Amniotic epithelial cell (primary cell): ENCODE measurements around the gene TRIM16.
"Not testable (repeated sequence)": the region's sequence is repeated elsewhere in the genome, so short reads cannot be mapped to it uniquely, and the experiment has no call there.

Experiments used
- DNase-seq: peaks from one replicate; pipeline ENCODE4 v3.0.0-alpha.2; 2010; ENCODE audit warnings: low read depth

TRIM16 gene

GRCh38 chr17:15615850-15616249 is 68.3 kb downstream of the TRIM16 start:
- not testable (repeated sequence) for DNase-seq

GRCh38 chr17:15613111-15613510 is 71.0 kb downstream of the TRIM16 start:
- not testable (repeated sequence) for DNase-seq

- not testable (repeated sequence) for DNase-seq
These were observed 91.2 kb downstream of the TRIM16 start for GRCh38 chr17:15592960-15593359.

GRCh38 chr17:15591986-15592385 is 92.1 kb downstream of the TRIM16 start:
- DNase-seq = not testable (repeated sequence)

GRCh38 chr17:15590844-15591243 is 93.3 kb downstream of the TRIM16 start:
- not testable (repeated sequence) for DNase-seq

GRCh38 chr17:15589544-15590536 is 94.3 kb downstream of the TRIM16 start:
- not testable (repeated sequence) for DNase-seq

GRCh38 chr17:15588017-15588416 is 96.1 kb downstream of the TRIM16 start:
- DNase-seq = not testable (repeated sequence)

- not testable (repeated sequence) for DNase-seq
These were observed 100.8 kb downstream of the TRIM16 start for GRCh38 chr17:15583313-15583712.

- not testable (repeated sequence) for DNase-seq
These were observed 102.6 kb downstream of the TRIM16 start for GRCh38 chr17:15581462-15581861.
